CD14-positive monocyte (primary cell): ENCODE measurements around the gene VNN1. TPM values are rescaled to one million over a fixed set of nuclear protein-coding genes. Genes with fewer than 3 reads are reported as not detected.
A peak's percentile ranks its signal among the peaks of the same experiment; 100 is the strongest.

ENCODE experiments used
- DNase-seq, 3 donors: peaks; one replicate each; pipeline ENCODE4 v3.0.0-alpha.2; 2011 to 2022
- H2AFZ ChIP-seq: 2 replicates; pipeline ENCODE4 v1.6.0; 2012; ENCODE audit warnings: mild to moderate bottlenecking, low read depth, low read length, inconsistent platforms; ENCODE audit not compliant: insufficient read depth, poor library complexity, severe bottlenecking
- H3K27ac ChIP-seq, 2 donors: 1 replicate in 1 of 2; 2 replicates in 1 of 2; pipeline ENCODE4 v1.5.1; 2012 to 2013; ENCODE audit warnings: low read length in 2 of 2, control low read depth in 1 of 2, inconsistent platforms in 1 of 2, low read depth in 1 of 2, mild to moderate bottlenecking in 1 of 2
- H3K27me3 ChIP-seq, 2 donors: one replicate each; pipeline versions ENCODE4 v1.6.0 to v1.6.1; 2011 to 2013; ENCODE audit warnings: low read length in 2 of 2; ENCODE audit not compliant: control insufficient read depth in 2 of 2, insufficient read depth in 2 of 2
- H3K36me3 ChIP-seq, 2 donors: replicated peaks in 1 of 2; 1 replicate in 1 of 2; 2 replicates in 1 of 2; pipeline versions ENCODE4 v1.5.1 to v1.6.1; 2012 to 2013; ENCODE audit warnings: low read length in 2 of 2, control low read depth in 1 of 2, inconsistent platforms in 1 of 2, mild to moderate bottlenecking in 1 of 2; ENCODE audit not compliant: insufficient read depth in 2 of 2, control insufficient read depth in 1 of 2
- H3K4me1 ChIP-seq, 2 donors: 1 replicate in 1 of 2; 2 replicates in 1 of 2; pipeline versions ENCODE4 v1.5.1 to v1.6.1; 2012 to 2013; ENCODE audit warnings: low read length in 2 of 2, control low read depth in 1 of 2, inconsistent platforms in 1 of 2, mild to moderate bottlenecking in 1 of 2, moderate library complexity in 1 of 2; ENCODE audit not compliant: insufficient read depth in 2 of 2, control insufficient read depth in 1 of 2
- H3K4me2 ChIP-seq: replicated peaks from 2 replicates; pipeline ENCODE3; 2012; ENCODE audit warnings: low read length, moderate library complexity, mild to moderate bottlenecking; ENCODE audit not compliant: poor library complexity, severe bottlenecking; ENCODE audit errors: extremely low read depth
- H3K4me3 ChIP-seq, 3 experiments: fragments of 200-600 bp in 1 of 3; sonication (generic) in 1 of 3; replicated peaks in 1 of 3; 1 replicate in 2 of 3; 2 replicates in 1 of 3; pipeline ENCODE4 v1.5.1; 2011 to 2013; ENCODE audit warnings: low read length in 3 of 3, mild to moderate bottlenecking in 3 of 3, control low read depth in 2 of 3, low read depth in 2 of 3, inconsistent platforms in 1 of 3, moderate library complexity in 1 of 3
- H3K79me2 ChIP-seq: 2 replicates; pipeline ENCODE4 v1.6.0; 2012; ENCODE audit warnings: mild to moderate bottlenecking, control low read depth, inconsistent platforms, low read length, moderate library complexity; ENCODE audit not compliant: insufficient read depth
- H3K9ac ChIP-seq: 2 replicates; pipeline ENCODE4 v1.6.0; 2017; ENCODE audit warnings: low read length, mild to moderate bottlenecking; ENCODE audit not compliant: insufficient read depth, poor library complexity, severe bottlenecking
- H3K9me3 ChIP-seq, 2 donors: replicated peaks in 1 of 2; 1 replicate in 1 of 2; 2 replicates in 1 of 2; pipeline versions ENCODE4 v1.5.1 to v1.6.1; 2012 to 2013; ENCODE audit warnings: low read length in 2 of 2, control low read depth in 1 of 2; ENCODE audit not compliant: control insufficient read depth in 1 of 2, insufficient read depth in 1 of 2
- H4K20me1 ChIP-seq: 2 replicates; pipeline ENCODE4 v1.6.0; 2012; ENCODE audit warnings: mild to moderate bottlenecking, low read length, control low read depth, moderate library complexity; ENCODE audit not compliant: insufficient read depth
- H3K27ac Mint-ChIP-seq, 7 donors: one replicate each; pipeline ENCODE4 v1.8.0; 2020; ENCODE audit warnings: mild to moderate bottlenecking in 7 of 7, mixed read lengths in 7 of 7, moderate library complexity in 6 of 7, inconsistent platforms in 2 of 7
- H3K27me3 Mint-ChIP-seq, 3 donors: one replicate each; pipeline ENCODE4 v1.8.0; 2021 to 2022; ENCODE audit warnings: low read depth in 3 of 3, mild to moderate bottlenecking in 3 of 3, mixed read lengths in 3 of 3, moderate library complexity in 3 of 3, inconsistent platforms in 1 of 3
- H3K36me3 Mint-ChIP-seq, 2 donors: one replicate each; pipeline ENCODE4 v1.8.0; 2020; ENCODE audit warnings: mixed read lengths in 2 of 2, inconsistent platforms in 1 of 2, mild to moderate bottlenecking in 1 of 2
- H3K4me1 Mint-ChIP-seq: one replicate; pipeline ENCODE4 v1.8.0; 2020; ENCODE audit warnings: mild to moderate bottlenecking, mixed read lengths
- H3K4me3 Mint-ChIP-seq, 2 donors: one replicate each; pipeline ENCODE4 v1.8.0; 2020; ENCODE audit warnings: mild to moderate bottlenecking in 2 of 2, mixed read lengths in 2 of 2, moderate library complexity in 1 of 2
- H3K9me3 Mint-ChIP-seq, 7 donors: one replicate each; pipeline ENCODE4 v1.8.0; 2020 to 2022; ENCODE audit warnings: mixed read lengths in 7 of 7, mild to moderate bottlenecking in 6 of 7, moderate library complexity in 6 of 7, inconsistent platforms in 2 of 7
- CTCF ChIP-seq: fragments of 200-600 bp; IDR thresholded peaks from one replicate; pipeline ENCODE4 v1.8.0; 2022; ENCODE audit warnings: antibody characterized with exemption, mild to moderate bottlenecking
- WGBS: methylation state at CpG from one replicate; pipeline ENCODE4 v1.1.5; 2013; ENCODE audit warnings: missing lambda C conversion rate; ENCODE audit not compliant: insufficient coverage; 5-methylcytosine and 5-hydroxymethylcytosine counted together
- intact Hi-C, 2 donors: fragments of 100-400 bp; cut with micrococcal nuclease; formaldehyde crosslinking; loops; one replicate each; pipeline versions ENCODE4 v1.15.0 to v1.15.1; 2023
- polyA plus RNA-seq, 3 donors: library from polyadenylated mRNA; depleted of rRNA in 1 of 3; unstranded in 2 of 3; stranded (reverse) in 1 of 3; fragments of 300-500 nt in 2 of 3; fragments of >200 nt in 1 of 3; fragmentation: Illumina TruSeq in 2 of 3; gene quantifications; 1 replicate in 2 of 3; 2 replicates in 1 of 3; pipeline ENCODE4 v1.2.3, GENCODE V29; 2012 to 2021

VNN1 gene
- polyA plus RNA-seq, 3 donors: 7.9 to 61.2 (median 47.9) TPM

- Histone ChIP-seq H3K9me3 (peaks cover 0 to 11% of the 10 kb centered on the region in 2 donors), H3K36me3 (no peaks in the 10 kb centered on the region), H3K9ac (no peak overlapping the region), H3K4me2 (no peak overlapping the region), H2AFZ (no peak overlapping the region), H3K4me1 (peaks cover 8 to 31% of the 10 kb centered on the region in 2 donors), H3K79me2 (no peaks in the 10 kb centered on the region), H4K20me1 (no peaks in the 10 kb centered on the region), H3K27me3 (no peaks in the 10 kb centered on the region), H3K4me3 (no peak overlapping the region), H3K27ac (peak overlapping the region in 1 of 2 donors; percentile 42)
- Mint-ChIP-seq H3K9me3 (peaks cover 0 to 1% (median 0%) of the 10 kb centered on the region in 7 donors), H3K4me3 (no peak overlapping the region), H3K4me1 (peaks cover 2% of the 10 kb centered on the region), H3K36me3 (no peaks in the 10 kb centered on the region), H3K27ac (no peak overlapping the region), H3K27me3 (peaks cover 0 to 4% (median 3%) of the 10 kb centered on the region in 3 donors)
- intact Hi-C loops: no loop called here
- peak; percentile 12 to 34 (median 31) for DNase-seq
- WGBS: 17% methylated on average over 1 of the region's 3 CpGs
- TF ChIP-seq CTCF: no peak
These were observed 62.8 kb downstream of the VNN1 start for GRCh38 chr6:132651062-132651461.

GRCh38 chr6:132650429-132650828, 63.4 kb downstream of the VNN1 start:
- WGBS: 100% methylated on average over 1 of the region's 1 CpG
- Histone ChIP-seq H3K4me2 (no peak overlapping the region), H3K79me2 (no peaks in the 10 kb centered on the region), H2AFZ (no peak overlapping the region), H3K27ac (peak overlapping the region in 1 of 2 donors; percentile 42), H3K4me1 (peaks cover 8 to 31% of the 10 kb centered on the region in 2 donors), H3K36me3 (no peaks in the 10 kb centered on the region), H3K9me3 (peaks cover 0 to 11% of the 10 kb centered on the region in 2 donors), H3K9ac (no peak overlapping the region), H3K27me3 (no peaks in the 10 kb centered on the region), H4K20me1 (no peaks in the 10 kb centered on the region), H3K4me3 (no peak overlapping the region)
- Mint-ChIP-seq H3K36me3 (no peaks in the 10 kb centered on the region), H3K9me3 (peaks cover 0 to 1% (median 0%) of the 10 kb centered on the region in 7 donors), H3K27ac (no peak overlapping the region), H3K27me3 (peaks cover 0 to 3% (median 2%) of the 10 kb centered on the region in 3 donors), H3K4me1 (peaks cover 2% of the 10 kb centered on the region), H3K4me3 (no peak overlapping the region)
- no peak for DNase-seq
- intact Hi-C loops: no loop called here
- TF ChIP-seq CTCF: no peak
